HG03139 (cell line): ENCODE measurements around the gene EVA1C.
"Not testable (repeated sequence)": the region's sequence is repeated elsewhere in the genome, so short reads cannot be mapped to it uniquely, and the experiment has no call there.

ENCODE experiments used
- ATAC-seq: cut with Tn5 transposase; IDR thresholded peaks from one replicate; pipeline ENCODE4 v1.9.1; 2021; ENCODE audit not compliant: unreplicated experiment

Gene EVA1C

GRCh38 chr21:32484706-32485380, 72.3 kb downstream of the EVA1C start:
- no peak for ATAC-seq

DNA sequence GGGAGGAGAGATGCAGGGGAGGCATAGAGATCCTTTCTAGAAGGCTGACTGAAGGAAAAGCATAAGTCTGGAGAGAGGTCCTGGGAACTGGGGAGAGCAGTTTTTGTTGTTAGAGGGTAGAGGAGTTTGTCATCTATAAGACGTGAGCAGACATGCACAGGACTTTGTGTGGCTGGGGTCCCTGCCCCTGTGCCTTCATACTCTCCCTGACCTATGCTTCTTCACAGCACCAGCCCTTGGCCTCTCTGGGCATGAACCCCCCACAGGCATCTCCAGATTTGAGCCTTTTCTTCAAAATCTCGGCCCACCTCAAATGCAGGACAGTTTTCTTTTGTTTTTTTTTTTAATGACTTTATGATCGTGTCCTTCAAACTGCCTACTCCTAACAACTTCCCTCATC, 79.9 kb downstream of the EVA1C start:
- no peak for ATAC-seq

GRCh38 chr21:32494934-32495709, 82.6 kb downstream of the EVA1C start:
- ATAC-seq, result no peak

GRCh38 chr21:32496568-32496967, 84.1 kb downstream of the EVA1C start:
- ATAC-seq, result no peak

- ATAC-seq, result no peak
Observed at GRCh38 chr21:32499249-32500055, 86.9 kb downstream of the EVA1C start.

- ATAC-seq, result not testable (repeated sequence)
Observed at GRCh38 chr21:32503641-32504040, 91.1 kb downstream of the EVA1C start.

DNA sequence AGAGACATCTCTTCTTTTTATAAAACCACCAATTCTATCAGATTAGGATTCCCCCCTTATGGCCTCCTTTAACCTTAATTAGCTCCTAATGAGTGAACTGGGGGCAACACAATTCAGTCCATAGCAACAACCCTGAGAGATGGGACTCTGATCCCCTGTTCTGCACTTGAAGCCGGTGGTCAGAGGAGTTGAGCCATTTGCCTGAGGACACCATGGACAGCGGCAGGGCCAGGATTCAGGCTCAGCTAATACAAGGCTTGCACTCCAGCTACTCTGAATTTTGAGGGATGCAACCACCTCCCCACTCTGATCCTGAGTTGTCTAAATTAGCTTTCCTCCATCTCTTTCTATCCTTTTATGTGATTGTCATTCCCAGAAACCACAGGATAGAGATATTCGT, 93.3 kb downstream of the EVA1C start:
- not testable (repeated sequence) for ATAC-seq

GRCh38 chr21:32506411-32506965, 94.0 kb downstream of the EVA1C start:
- not testable (repeated sequence) for ATAC-seq

- no peak for ATAC-seq
Observed at GRCh38 chr21:32507342-32507919, 94.9 kb downstream of the EVA1C start.

DNA sequence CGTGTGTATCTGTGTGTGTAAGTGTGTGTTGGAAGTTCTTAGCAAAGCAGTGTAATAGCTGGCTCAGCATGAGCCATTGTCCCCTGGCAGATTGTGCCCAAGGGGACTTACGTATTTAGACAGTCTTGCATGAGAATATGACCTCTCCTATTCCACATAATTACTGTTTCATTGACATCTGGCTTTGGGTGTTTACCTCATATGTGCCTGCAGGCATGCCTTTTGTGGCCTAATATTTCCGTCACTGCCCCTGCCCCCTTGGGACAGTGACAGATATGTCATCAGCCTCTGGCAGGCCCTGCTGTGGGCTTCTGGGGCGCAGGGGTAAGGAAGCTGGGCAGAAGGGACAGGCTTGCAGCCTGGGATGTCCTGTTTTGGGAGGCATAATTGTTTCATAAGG, 95.5 kb downstream of the EVA1C start:
- ATAC-seq, result not testable (repeated sequence)

DNA sequence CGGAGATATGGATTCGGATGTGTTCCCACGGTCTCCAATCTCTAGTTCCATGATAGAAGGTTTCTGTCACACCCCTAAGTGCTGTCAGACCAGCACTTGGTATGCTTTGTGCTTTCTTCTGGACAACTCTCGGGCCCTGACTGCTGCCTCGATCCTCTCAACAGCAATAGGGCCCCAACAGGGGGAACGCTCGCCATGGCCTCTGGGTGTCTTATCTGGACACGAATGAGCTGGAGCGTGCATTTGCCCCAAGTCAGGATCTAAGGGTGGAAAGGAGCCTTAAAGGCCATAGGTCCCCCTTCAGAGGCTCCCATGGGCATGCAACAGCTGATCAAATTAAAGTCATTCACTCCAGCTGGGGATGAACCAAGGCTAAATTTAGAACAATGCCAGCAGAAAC, 96.1 kb downstream of the EVA1C start:
- no peak for ATAC-seq

GRCh38 chr21:32508975-32509374, 96.5 kb downstream of the EVA1C start:
- not testable (repeated sequence) for ATAC-seq

DNA sequence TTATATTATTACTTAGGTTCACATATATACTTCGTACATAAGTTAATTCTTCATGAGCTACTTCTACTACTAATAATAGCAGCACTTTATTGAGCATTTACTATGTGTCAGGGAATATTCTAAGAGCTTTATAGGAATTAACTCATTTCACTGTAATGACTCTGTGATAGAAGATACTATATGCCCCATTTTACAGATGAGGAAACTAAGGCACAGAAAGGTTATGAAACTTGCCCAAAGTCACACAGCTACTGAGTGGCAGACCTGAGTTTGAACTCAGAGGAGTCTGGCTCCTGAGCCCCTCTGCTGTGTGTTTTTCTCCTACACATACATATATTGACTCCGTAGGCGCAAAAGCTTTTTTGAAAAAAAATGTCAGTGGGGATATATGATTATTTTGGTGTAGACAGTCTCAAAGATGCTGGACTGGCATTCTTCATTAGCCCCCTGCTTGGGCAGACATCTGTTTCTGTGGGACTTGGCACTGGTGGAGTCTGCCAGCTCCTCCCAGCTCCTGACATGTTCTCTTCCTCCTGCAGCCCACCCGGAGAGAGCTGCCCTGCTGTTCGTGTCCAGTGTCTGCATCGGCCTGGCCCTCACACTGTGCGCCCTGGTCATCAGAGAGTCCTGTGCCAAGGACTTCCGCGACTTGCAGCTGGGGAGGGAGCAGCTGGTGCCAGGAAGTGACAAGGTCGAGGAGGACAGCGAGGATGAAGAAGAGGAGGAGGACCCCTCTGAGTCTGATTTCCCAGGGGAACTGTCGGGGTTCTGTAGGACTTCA, 102.0 kb downstream of the EVA1C start:
- ATAC-seq, result no peak

DNA sequence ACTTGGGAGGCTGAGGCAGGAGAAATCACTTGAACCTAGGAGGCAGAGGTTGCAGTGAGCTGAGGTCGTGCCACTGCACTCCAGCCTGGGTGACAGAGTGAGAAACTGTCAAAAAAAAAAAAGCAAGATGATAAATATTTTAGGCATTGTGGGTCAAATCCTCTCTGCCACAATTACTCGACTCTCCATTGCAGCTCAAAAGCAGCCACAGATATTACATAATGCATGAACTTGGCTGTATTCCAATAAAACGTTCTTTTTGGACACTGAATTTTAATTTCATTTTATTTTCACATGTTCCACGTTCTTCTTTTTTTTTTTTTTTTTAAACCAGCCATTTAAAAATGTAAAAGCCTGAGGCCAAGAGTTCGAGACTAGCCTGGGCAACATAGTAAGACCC, 103.4 kb downstream of the EVA1C start:
- ATAC-seq, result no peak

DNA sequence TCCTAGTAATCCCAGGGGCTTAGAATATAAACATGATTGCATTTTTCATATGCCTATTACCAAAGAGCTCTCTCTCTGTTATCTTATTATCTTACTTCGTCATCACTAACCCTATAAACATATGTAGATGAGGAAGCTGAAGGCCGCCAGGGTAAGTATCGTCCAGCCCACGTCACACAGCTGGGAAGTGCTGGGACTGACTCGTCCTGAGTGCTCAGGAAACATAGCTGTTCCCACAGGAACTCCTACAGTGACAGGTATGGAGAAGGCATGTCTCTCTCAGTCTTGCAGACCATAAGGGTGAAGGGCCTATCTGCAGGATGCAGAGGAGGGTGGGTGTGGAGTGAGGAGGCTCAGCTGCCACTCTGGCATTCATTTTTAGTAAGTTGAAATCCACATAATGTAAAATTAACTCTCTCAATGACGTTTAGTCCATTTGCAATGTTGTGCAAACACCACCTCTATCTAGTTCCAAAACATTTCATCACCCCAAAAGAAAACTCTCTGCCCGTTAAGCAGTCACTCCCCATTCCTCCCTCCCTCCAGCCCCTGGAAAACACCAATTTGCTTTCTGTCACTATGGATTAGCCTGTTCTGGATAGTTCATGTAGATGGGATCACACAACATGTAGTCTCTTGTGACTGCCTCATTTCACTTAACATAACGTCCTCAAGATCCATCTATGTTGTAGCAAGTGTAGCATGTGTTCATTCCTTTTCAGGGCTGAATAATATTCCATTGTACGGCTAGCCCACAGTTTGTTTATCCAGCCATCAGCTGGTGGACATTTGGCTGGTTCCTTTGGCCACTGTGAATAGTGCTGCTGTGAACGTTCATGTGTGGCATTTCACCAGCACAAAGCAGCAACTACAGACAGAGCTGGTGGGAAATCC, 104.5 kb downstream of the EVA1C start:
- no peak for ATAC-seq

GRCh38 chr21:32519945-32520874, 107.7 kb downstream of the EVA1C start:
- no peak for ATAC-seq

GRCh38 chr21:32520875-32521735, 108.6 kb downstream of the EVA1C start:
- no peak for ATAC-seq
